Caco-2 (cell line): ENCODE data around the gene OVCA2. TPM values are rescaled to one million over a fixed set of nuclear protein-coding genes. Genes with fewer than 3 reads are reported as not detected.

ENCODE experiments used
- BruUV-seq: library from RNA; stranded (reverse); fragments of 400-500 nt; replicated peaks from 2 replicates; lab custom pipeline; 2021; lab: Mats Ljungman, UMichigan
- CTCF ChIA-PET: fragments of 300-600 bp; sonication (Branson Sonifier 250); formaldehyde crosslinking; loops from one replicate; lab custom pipeline; 2022; ENCODE audit warnings: antibody characterized with exemption; lab: Charles Lee
- POLR2A ChIA-PET: fragments of 300-600 bp; sonication (Branson Sonifier 250); formaldehyde crosslinking; loops from one replicate; lab custom pipeline; 2022; ENCODE audit warnings: antibody characterized with exemption; lab: Charles Lee
- DNase-seq, 2 experiments: peaks; one replicate each; pipeline versions ENCODE4 v3.0.0 to v3.0.0-alpha.2; 2020 to 2022
- H3K27me3 ChIP-seq: replicated peaks from 2 replicates; pipeline ENCODE4 v1.6.0; 2011; ENCODE audit warnings: low read length; ENCODE audit not compliant: control insufficient read depth, insufficient read depth
- H3K36me3 ChIP-seq: 2 replicates; pipeline ENCODE4 v1.5.1; 2011; ENCODE audit warnings: low read length; ENCODE audit not compliant: control insufficient read depth, insufficient read depth
- H3K4me1 ChIP-seq: fragments of 250-450 bp; sonication (Bioruptor Pico); 2 replicates; pipeline ENCODE4 v1.5.1; 2020; ENCODE audit warnings: mild to moderate bottlenecking
- H3K4me3 ChIP-seq: 2 replicates; pipeline ENCODE4 v1.5.1; 2011; ENCODE audit warnings: low read depth, mild to moderate bottlenecking, control low read depth, low read length
- H3K9me3 ChIP-seq: fragments of 250-450 bp; sonication (Bioruptor Pico); 2 replicates; pipeline ENCODE4 v1.5.1; 2020; ENCODE audit warnings: mild to moderate bottlenecking, moderate library complexity
- H3K27ac Mint-ChIP-seq: one replicate; pipeline ENCODE4 v1.8.0; 2022; ENCODE audit warnings: mixed read lengths; ENCODE audit not compliant: unreplicated experiment
- H3K27me3 Mint-ChIP-seq: one replicate; pipeline ENCODE4 v1.8.0; 2022; ENCODE audit warnings: mixed read lengths; ENCODE audit not compliant: insufficient read depth, unreplicated experiment
- H3K36me3 Mint-ChIP-seq: one replicate; pipeline ENCODE4 v1.8.0; 2022; ENCODE audit warnings: mild to moderate bottlenecking, mixed read lengths; ENCODE audit not compliant: insufficient read depth, unreplicated experiment
- H3K4me1 Mint-ChIP-seq: one replicate; pipeline ENCODE4 v1.8.0; 2022; ENCODE audit warnings: low read depth, mixed read lengths; ENCODE audit not compliant: unreplicated experiment
- H3K4me3 Mint-ChIP-seq: one replicate; pipeline ENCODE4 v1.8.0; 2022; ENCODE audit warnings: mild to moderate bottlenecking, moderate library complexity, mixed read lengths; ENCODE audit not compliant: unreplicated experiment
- H3K9me3 Mint-ChIP-seq: one replicate; pipeline ENCODE4 v1.8.0; 2022; ENCODE audit warnings: mixed read lengths; ENCODE audit not compliant: unreplicated experiment
- CTCF ChIP-seq, 2 experiments: fragments of 200-600 bp in 1 of 2; IDR thresholded peaks; 1 replicate in 1 of 2; 2 replicates in 1 of 2; pipeline versions ENCODE4 v1.5.1 to v1.8.0; 2011 to 2022; ENCODE audit warnings: antibody characterized with exemption in 1 of 2, control low read depth in 1 of 2, inconsistent platforms in 1 of 2, low read depth in 1 of 2, low read length in 1 of 2, mild to moderate bottlenecking in 1 of 2, moderate library complexity in 1 of 2; ENCODE audit not compliant: insufficient read depth in 1 of 2, severe bottlenecking in 1 of 2, unreplicated experiment in 1 of 2
- intact Hi-C: fragments of 100-400 bp; cut with micrococcal nuclease; formaldehyde crosslinking; loops from one replicate; pipeline ENCODE4 v1.10.0; 2022; ENCODE audit not compliant: unreplicated experiment
- total RNA-seq: library from RNA; stranded (reverse); gene quantifications from 2 replicates; pipeline ENCODE4 v1.2.3, GENCODE V29; 2022

Gene OVCA2
- total RNA-seq, 1 experiment from 2014 or later: 39.3 TPM

GRCh38 chr17:1997289-1997926 lies 44.4 kb upstream of the OVCA2 start:
- intact Hi-C loops: no loop called here
- Histone ChIP-seq H3K27me3 (no peaks in the 10 kb centered on the region), H3K36me3 (no peaks in the 10 kb centered on the region), H3K4me3 (no peak overlapping the region), H3K9me3 (no peaks in the 10 kb centered on the region), H3K4me1 (peaks cover 59% of the 10 kb centered on the region)
- ChIA-PET POLR2A (interaction anchor here (0.7 kb wide), 1 partner anchor 116 kb away, joined by 4 read pairs; no protein-coding TSS in a partner anchor), CTCF (interaction anchor here (0.7 kb wide), 1 partner anchor 26 kb away, joined by 4 read pairs; no protein-coding TSS in a partner anchor)
- Mint-ChIP-seq H3K4me3 (peak overlapping the region; percentile 58), H3K36me3 (no peaks in the 10 kb centered on the region), H3K27me3 (no peaks in the 10 kb centered on the region), H3K27ac (peak overlapping the region; percentile 79), H3K9me3 (no peaks in the 10 kb centered on the region), H3K4me1 (peaks cover 36% of the 10 kb centered on the region)
- peak; percentile 65 to 81 for DNase-seq
- no peak for TF ChIP-seq CTCF (IDR thresholded peaks at IDR 0.05; ENCODE audit: insufficient read depth in 1 of 2, low read depth in 1 of 2, low read length in 1 of 2, severe bottlenecking in 1 of 2, unreplicated experiment in 1 of 2)
- no TSS peak for BruUV-seq

GRCh38 chr17:1997927-1998742 lies 43.7 kb upstream of the OVCA2 start:
- H3K4me1 Mint-ChIP-seq: peaks cover 40% of the 10 kb centered on the region
- H3K27ac Mint-ChIP-seq: peak overlapping the region; percentile 79
- ChIA-PET CTCF (interaction anchor here (0.6 to 0.7 kb wide), 3 partner anchors 25 to 81 kb away, joined by 3 to 4 read pairs (median 3); no protein-coding TSS in a partner anchor), POLR2A (interaction anchor here (0.7 kb wide), 2 partner anchors 117 to 128 kb away, joined by 3 to 4 read pairs; no protein-coding TSS in a partner anchor)
- BruUV-seq: no TSS peak
- H3K9me3 Mint-ChIP-seq: no peaks in the 10 kb centered on the region
- Histone ChIP-seq H3K9me3 (no peaks in the 10 kb centered on the region), H3K36me3 (no peaks in the 10 kb centered on the region), H3K4me3 (peak overlapping the region; percentile 19; the same call in 1 of the 2 replicates), H3K27me3 (no peaks in the 10 kb centered on the region), H3K4me1 (peaks cover 59% of the 10 kb centered on the region)
- peak overlapping the region; percentile 58 for H3K4me3 Mint-ChIP-seq
- no peaks in the 10 kb centered on the region for H3K36me3 Mint-ChIP-seq
- H3K27me3 Mint-ChIP-seq: no peaks in the 10 kb centered on the region
- intact Hi-C loops: no loop called here
- no peak for TF ChIP-seq CTCF (IDR thresholded peaks at IDR 0.05; ENCODE audit: insufficient read depth in 1 of 2, low read depth in 1 of 2, low read length in 1 of 2, severe bottlenecking in 1 of 2, unreplicated experiment in 1 of 2)
- DNase-seq: peak; percentile 79 to 87

- Histone ChIP-seq H3K4me1 (peaks cover 53% of the 10 kb centered on the region), H3K36me3 (no peaks in the 10 kb centered on the region), H3K9me3 (no peaks in the 10 kb centered on the region), H3K27me3 (no peaks in the 10 kb centered on the region), H3K4me3 (no peak overlapping the region)
- Mint-ChIP-seq H3K4me1 (peaks cover 40% of the 10 kb centered on the region), H3K36me3 (no peaks in the 10 kb centered on the region), H3K4me3 (peak overlapping the region; percentile 50), H3K9me3 (no peaks in the 10 kb centered on the region), H3K27ac (peak overlapping the region; percentile 83), H3K27me3 (no peaks in the 10 kb centered on the region)
- no peak for DNase-seq
- BruUV-seq: no TSS peak
- ChIA-PET CTCF (interaction anchor here (0.6 to 0.8 kb wide), 2 partner anchors 10 to 90 kb away, joined by 3 to 4 read pairs; no protein-coding TSS in a partner anchor), POLR2A (no interaction called here)
- intact Hi-C loops: no loop called here
- TF ChIP-seq CTCF (IDR thresholded peaks at IDR 0.05; ENCODE audit: insufficient read depth in 1 of 2, low read depth in 1 of 2, low read length in 1 of 2, severe bottlenecking in 1 of 2, unreplicated experiment in 1 of 2): no peak
These were observed 42.1 kb upstream of the OVCA2 start for GRCh38 chr17:1999557-2000251.
